HG03571 (cell line): ENCODE results near the gene CHCHD6.

Experiments used
- ATAC-seq: cut with Tn5 transposase; IDR thresholded peaks from one replicate; pipeline ENCODE4 v1.9.1; 2021; ENCODE audit not compliant: unreplicated experiment

Gene CHCHD6

DNA sequence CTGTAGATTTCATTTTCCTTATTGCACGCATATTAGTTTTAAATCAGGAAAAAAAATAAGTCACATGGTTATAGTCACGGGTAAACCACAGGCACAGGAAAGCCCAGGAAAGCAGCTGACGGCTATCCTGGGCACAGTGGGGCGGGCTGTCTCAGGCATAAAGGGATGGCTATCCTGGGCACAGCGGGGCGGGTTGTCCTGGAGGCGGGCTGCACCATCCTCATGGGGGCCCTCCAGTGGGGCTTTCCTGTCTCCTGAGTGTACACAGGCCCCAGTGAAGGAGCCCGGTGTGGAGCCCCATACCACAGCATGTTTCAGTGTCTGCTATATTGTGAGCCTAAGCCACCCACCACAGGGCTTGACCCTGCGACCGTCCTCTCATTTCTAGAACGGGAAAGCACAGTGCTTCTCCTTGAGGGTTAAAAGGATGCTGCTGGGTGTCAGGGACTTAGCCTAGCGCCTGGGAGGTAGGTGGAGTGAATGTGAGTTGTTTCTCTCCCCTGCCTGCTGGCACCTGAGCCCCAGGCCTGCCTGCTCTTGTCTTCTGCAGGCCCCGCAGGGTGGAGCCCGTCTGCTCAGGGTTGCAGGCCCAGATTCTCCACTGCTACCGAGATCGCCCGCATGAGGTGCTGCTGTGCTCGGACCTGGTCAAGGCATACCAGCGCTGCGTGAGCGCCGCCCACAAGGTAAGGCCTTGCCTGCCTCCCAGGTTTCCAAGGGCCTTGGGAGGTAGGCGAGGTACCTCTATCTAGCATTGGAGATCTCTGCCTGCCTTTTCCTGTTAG, 253.0 kb downstream of the CHCHD6 start:
- no peak for ATAC-seq

DNA sequence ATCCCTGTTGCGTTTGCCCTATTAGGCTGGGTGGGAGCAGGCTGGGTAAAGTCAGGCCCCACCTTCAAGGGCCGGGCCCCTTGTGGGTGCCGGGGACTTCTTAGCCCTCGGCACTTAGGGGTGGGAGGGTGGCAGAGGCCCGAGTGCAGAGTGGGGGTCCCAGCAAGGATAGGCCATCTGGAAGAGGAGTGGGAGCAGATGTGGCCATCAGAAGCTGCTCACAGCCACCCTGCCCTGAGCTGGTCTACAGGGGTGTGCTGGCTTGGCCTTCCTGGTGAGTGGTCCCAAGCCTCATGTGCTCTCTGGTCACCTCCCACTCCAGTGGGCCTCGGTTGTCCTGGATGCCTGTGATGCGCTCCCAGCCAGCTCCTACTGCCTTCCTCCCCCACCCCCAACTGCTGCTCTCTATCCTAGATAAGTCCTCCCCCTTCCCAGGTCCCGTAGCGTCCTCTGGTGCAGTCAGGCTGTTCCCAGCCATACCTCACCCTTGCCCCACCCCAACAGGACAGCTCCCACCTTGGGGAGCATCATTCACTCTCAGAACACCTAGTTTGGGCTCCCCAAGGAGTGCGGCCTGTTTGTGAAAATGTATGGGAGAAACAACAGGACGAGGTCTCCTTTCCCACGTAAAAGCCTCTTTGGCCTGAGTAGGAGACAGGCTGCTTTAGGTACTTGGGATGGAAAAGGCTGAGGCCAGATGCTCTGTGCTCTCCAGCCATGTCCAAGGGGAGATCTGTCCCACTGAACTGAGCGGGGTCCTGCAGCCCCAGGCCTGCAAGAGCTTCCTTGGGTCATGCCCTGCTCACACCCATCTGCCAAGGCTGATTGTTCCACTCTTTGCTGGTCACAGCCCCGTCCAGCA, 254.0 kb downstream of the CHCHD6 start:
- ATAC-seq, result no peak

DNA sequence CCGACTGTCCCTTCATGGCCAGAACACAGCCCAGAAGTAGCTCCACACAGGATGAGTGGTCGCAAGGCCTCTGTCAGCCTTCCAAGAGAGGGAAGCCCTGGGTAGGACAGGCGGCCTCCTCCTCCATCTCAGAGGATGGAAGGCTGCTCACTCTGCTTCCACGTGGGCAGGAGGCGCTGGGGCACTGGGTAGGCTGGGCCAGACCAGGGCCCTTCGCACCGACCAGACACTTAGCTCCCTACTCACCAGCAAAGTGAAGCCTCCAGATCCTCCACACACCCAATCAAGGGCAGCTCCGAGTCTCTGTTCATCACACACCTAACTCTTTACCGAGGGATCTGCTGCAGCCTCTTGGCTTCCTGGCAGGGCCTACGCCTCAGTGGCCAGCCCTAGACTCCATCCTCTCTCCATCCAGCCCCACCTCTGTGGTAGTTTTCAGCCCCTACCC, 254.6 kb downstream of the CHCHD6 start:
- ATAC-seq, result no peak

DNA sequence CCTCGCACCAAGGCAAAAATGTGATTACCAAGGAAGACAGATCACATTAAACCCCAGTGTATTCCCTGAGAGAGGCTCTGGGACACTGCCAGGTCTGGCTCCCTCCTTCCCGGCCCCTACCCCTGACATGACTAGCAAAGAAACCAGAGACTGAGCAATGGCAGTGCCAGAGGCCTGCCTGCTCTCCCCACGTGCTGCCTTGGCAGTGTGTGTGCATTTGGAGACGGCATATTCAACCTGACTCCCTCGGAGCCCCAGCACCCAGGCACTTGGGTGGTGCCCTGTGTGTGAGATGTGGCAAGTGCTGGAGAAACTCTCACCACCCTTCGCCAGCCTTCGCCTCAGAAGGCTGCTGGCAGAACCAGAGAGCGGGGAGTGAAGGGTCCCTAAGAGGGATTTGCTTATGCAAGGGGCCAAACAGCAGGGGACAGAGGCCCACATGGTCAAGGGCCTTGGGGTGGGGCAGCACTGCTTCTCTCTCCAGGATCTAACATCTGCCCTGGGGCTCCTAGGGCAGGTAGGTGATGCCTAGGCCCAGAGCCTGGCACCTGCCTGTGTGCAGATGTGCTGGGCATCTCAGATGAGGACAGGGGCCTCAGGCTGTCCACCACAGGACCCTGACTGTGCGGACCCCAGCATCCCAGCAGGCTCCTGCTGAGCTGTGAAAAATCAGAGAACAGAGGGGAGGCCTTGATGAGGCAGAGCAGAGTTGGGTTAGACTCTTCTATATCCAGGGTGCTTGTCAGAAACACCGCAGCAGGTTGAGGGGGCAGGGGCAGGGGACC, 255.3 kb downstream of the CHCHD6 start:
- ATAC-seq, result no peak

DNA sequence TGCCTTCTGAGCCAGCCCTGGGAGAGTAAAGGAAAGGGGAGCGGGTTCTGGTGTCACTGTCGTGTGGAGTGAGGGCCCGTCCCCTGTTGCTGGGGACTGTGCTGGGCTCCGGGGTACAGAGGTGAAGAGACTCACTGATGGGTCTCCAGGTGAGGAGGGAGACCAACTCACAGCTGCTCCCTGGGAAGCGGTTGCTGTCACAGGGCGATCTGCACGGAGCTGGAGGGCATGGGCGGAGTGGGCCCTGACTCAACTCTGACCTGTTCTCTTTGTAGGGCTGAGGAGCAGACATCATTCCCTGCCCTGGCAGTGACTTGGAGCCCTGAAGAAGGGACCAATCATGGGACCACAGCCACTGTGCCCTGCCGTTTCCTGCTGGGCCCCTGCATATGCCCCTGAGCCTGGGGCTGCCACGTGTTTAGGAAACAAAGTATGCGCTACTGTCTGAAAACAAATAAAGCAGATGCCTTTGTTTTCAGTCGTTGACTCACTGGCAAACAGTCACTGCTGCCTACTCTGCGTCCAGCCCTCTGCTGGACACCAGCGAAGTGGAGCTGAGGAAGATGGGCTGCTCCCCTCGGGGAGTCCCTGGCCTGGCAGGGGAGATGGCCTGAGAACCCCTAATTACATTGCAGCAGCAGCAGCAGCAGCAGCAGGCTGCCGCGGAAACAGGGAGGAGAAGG, 256.0 kb downstream of the CHCHD6 start:
- no peak for ATAC-seq

DNA sequence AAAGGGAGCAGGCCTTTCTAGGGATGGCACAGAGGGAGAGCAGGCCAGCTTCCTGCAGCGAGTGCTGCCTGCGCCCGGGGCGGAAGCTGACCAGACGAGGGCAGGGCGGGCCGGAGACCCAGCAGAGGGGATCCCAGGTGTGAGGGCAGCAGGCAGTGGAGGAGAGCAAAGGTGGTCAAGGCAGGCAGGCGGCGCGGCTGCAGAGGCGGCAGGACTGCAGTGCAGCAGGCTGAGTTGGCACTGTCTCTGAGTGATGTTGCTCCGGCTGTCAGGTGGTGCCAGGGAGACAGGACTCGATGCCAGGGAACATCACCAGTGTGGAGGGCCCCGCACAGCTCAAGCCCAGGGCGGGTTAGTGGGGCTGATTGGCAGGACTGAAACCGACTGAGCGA, 256.6 kb downstream of the CHCHD6 start:
- ATAC-seq, result no peak

DNA sequence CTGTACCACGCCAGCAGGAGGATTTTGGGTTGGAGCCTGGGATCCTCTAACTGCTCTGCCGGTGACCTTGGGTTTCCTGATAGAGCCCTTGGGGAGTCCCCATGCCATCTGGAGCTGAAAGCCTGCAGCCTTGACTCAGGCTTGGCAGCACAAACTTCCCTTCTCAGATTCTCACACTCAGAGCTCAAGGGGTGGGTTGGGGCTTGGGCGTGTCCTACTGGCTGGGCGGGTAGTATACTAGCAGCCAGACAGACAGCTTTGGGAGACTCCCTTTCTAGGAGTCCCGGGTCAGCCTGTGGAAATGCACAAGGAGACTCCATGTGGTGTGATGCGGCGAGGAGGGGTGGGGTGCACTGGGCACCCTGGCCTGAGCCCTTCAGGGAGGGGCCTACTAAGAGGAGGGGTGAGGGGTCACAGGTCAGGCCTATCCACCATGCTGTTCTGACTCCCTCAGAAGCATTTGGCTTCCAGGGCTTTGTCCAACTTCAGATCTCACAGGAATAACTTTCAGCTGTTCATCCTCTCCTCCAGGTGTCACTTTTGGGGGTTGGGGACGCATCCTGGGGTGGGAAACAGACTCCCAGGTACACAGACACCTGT, 257.3 kb downstream of the CHCHD6 start:
- no peak for ATAC-seq

DNA sequence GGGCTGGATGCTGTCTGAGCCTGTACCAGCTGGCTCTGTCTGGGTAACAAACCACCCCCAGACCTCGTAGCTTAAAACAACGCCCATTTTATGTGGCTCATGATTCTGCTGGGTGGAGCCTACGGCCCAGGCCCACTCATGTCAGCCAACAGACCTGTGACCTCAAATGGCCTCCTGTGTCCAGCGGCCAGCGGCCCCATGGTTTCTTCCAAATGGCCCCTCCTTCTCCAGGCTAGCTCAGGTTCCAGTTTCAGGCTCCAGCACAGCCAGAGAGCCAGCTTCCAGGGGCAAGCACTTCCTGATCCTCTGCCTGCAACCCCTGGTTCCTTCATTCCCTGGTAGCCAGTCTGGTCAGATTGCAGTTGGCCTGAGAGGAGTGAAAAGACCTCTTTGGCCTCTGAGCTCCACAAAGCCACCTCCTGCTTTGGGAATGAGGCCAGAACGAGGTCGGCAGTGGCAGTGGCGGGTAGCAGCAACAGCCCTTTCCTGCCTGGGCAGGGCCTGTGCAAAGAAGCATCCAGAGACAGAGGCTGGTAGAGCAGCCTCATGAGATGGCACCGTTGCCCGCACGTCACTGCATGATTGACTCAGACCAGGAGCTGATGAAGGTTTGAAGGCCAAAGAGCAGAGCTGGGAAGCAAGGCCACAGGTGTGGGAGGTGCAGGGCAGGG, 257.9 kb downstream of the CHCHD6 start:
- no peak for ATAC-seq

DNA sequence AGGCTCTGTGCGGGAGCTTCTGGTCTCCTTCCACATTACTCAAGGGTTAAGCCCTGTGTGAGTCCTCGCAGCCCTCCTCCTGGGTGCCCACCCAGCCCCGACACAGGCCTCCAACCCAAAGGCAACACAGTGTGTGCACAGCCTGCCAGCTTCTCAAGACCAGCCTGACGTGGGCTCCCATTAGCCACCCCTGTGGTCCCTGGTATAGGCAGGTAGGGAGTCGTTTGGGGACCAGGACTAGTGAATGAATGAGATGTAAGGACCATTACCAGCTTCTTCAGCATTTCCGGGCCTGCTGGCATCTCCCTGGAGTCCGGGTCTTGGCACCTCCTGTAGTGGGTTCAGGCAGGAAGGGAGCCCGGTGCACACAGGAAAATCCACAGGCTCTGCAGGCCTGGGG, 258.7 kb downstream of the CHCHD6 start:
- ATAC-seq, result no peak

DNA sequence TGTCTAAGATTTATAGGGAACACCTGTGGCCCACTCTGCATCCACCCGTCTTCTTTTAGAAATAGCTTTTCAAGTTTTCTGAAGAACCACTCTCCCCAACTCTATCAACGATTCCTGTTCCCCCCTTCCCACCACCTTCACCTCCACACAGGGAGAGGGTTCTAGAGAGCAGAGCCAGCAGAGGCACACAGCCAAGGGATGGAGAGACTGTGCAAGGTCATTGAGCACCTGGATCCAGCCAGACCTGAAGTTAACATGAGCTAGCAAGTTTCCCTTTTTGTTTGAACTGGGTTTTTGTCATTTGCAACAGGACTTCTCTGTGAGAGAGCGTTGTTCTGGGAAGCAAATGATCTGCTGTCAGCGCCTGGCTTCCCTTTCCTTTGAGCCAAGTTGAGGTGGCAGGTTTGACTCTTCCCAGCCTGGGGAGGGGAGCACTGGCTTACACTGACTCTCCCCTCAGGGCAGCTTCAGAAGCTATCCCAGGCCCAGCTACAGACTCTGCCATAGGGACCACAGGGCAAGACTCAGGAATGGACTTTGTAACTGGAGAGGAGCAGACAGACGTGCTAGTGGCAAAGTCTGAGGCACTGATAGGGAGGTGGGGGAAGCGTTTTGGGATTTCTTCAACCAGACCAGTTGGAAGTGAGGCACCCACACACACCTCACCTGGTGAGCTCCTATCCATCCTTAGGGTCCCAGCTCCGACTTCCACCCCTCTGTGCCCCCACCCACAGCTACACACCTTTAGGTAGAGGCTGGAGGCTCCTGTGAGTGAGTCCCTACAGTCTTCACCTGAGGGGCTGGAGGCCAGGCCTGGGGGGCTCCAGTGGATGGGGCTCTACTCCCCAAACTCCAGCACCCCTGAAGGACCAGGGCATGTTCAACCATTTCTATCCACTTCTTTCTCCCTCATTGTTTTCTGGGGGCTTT, 259.5 kb downstream of the CHCHD6 start:
- no peak for ATAC-seq

DNA sequence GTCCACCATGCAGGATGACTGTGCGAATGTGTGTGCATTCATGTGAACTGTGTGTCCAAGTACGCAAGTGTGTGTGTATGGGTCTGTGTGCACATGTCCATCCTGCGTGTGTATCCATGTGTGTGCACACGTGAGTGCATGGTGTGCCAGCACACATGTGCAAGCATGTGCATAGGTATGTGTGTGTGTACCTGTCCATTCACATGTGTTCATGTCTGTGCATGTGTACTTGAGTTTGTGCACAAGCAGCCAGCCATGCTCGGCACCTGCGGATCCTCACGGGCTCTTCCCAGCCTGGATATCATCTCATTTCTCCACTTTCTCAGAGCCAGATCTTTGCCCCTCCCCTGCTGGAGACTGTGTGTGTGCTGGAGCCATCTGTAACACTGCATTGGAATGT, 260.2 kb downstream of the CHCHD6 start:
- ATAC-seq, result no peak

DNA sequence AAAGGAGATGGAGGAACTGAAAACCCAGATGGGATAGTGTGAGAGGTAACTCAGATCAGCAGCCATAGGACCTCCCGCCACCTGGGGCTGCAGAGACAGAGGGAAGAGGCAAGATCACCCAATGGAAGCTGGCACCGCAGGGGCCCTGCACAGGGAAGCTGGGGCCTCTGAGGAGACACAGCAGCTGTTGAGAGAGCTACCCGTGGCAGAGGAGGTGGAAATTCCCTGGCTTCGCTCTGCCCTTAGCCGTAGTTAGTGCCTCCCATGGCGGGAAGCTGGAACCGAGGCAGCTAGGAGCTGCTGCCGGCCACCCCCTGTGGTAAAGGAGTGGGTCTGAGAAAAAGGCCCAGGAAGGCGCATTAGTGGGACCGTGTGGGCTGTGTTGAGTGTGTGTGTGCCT, 260.9 kb downstream of the CHCHD6 start:
- ATAC-seq, result no peak

DNA sequence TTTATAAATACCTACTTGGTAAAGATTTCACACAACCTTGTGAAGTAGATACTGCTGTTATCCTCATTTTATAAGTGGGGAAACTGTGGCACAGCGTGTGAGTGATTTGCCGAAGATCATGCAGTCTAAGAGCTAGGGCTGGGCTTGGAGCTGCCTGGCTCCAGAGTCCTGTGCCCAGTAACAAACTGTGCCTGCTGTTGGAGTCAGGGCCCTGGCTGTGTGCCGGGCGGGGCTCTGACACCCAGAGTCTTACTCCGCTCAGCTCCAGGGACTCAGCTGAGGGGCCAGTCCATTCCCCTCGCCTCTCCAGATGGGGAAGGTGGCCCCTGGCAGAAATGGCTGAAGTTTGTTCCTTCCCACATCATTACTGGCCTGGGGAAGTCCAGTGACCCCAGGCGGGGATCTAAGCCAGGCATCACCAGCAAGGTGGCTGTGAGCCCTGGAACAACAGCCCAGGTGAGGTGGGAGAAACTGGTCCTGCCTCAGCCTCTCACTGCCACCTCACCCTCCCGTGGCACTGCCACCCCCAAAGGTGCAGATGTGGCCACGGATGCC, 261.6 kb downstream of the CHCHD6 start:
- ATAC-seq, result no peak

DNA sequence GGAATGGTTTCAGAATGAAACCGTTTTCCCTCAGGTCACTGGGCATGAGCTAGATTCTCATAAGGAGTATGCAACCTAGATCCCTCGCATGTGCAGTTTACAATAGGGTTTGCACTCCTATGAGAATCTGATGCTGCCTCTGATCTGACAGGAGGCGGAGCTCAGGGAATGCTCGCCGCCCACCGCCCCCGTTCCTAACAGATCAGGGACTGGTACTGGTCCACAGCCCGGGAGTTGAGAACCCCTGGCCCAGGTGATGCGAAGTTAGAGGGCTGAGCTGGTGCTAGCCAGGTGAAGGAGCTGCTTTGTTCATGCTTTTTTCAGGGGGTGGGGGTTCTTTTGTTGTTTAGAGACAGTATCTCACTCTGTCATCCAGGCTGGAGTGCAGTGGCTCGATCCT, 263.3 kb downstream of the CHCHD6 start:
- ATAC-seq, result no peak

DNA sequence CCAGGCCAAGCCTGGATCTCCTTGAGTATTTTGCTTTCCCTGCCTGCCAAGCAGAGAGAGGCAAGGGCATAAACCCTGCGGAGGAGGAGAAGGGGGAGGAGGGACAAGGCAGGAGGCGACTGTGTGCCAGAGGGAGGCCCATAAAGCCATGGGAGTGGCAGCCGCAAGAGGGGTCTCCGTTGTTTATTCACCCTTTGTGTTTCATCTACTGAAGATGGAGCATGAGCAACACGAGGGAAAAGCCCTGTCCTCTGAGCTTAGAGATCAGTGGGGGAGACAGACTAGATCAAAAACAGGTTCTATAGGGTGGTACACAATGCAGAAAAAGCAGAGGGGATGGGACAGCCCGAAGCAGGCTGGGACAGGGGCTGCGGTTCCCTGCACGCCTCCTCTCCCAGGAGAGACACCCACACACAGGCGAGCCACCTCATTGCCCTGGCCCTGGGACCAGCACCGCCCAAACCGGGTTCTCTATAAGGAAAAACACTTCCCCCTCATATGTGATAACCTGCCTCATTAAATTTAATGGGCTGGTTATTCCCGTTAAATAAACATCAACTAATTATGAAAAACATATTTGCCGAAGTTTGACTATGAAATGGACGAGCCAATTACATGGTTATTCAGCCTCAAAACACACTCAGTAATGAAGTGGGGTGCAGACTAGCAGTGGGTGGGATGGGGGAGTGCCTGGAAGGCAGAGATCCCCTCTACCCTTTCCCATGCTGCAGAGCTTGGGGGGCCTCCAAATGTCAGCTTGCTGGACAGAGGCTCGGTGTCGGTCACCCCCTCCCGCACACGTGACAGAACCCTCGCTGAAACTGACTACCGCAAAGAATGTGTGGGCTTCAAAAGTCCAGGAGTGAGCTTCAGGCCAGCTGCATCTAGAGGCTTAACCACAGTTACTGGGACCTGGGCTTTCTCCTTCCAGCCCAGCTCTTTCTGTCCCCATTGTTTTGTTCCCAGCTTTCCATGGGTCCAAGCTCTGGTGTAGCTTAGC, 264.7 kb downstream of the CHCHD6 start:
- ATAC-seq, result no peak

DNA sequence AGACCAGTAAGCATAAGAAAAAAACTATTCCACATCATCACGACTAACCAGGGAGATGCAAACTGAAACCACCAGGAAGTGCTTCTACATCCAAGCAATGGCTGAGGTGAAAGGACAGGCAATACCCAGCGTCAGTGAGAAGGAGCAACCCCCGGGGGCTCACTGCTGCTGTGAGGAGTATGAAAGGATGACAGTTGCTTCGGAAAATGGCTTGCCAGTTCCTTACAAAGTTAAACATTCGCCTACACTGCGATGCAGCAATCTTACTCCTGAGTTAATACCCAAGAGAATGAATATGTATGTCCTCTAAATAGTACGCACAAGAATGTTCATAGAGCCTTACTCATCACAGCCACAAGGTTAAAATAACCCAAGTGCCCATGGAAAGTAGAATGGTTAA, 265.5 kb downstream of the CHCHD6 start:
- no peak for ATAC-seq

DNA sequence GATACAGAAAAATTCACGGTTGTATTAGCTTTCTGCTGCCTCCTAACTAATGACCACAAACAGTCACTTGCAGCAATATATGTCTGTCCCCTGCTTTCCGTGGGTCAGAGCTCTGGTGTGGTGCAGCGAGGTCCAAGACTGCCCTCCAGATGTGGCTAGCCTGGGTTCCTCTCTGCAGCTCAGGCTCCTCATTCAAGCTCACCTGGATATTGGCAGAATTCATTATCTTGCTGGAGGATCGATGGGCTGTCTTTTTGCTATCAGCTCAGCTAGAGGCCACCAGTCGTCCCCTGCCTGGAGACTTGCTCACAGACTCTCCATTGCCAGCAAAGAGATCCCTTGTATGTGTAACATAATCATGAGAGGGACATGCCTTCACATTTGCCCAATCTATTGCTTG, 266.1 kb downstream of the CHCHD6 start:
- ATAC-seq, result no peak
